Measurements from ENCODE around the gene RPL13.

Gene RPL13

DNA sequence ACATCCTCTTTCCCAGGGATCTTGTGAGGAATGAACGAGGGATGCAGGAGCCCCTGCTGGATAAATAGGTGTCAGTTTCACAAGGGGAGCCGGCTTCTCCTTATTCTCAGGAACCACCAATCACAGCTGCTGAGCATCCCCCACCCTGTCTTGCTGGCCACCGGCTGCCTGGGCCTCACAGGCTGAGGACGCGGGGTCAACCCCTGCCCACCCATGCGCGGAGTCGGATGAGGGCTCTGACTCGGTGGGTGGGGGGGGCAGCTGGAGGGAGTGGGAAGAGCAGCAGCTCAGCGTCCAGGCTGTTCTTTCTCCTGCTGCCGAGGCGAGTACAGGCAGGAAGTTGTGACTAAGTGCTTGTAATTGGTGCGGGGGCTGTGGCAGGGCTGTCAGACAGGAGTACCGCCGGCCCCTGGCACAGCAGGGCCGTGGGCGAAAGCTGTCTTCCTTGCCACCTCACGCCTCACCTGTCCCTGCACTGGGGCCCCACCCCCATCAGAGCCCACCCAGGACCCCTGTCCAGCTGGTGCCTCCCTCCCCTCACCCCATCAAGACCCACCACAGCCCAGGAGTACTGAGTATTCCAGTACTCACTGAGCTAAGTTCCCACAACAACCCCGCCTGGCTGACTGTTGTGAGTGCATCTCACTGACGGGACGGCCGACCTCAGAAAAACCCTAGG is 41.9 kb downstream of the RPL13 start:
- Histone ChIP-seq H3K79me2 (ENCODE audit: insufficient read depth, low read length) (no peaks in the 10 kb centered on the region), H3F3A (ENCODE audit: insufficient read depth) (no peaks in the 10 kb centered on the region), H3K4me2 (ENCODE audit: low read depth, low read length, poor library complexity, severe bottlenecking) (no peak overlapping the region), H3K9me3 (ENCODE audit: insufficient read depth, low read length) (no peaks in the 10 kb centered on the region), H2AFZ (ENCODE audit: low read depth, low read length, severe bottlenecking) (no peak overlapping the region), H3K27ac (ENCODE audit: low read depth, low read length) (no peak overlapping the region), H3K9me2 (replicated peaks; ENCODE audit: insufficient read depth, low read length) (no peaks in the 10 kb centered on the region), H3K9ac (ENCODE audit: low read length) (no peak overlapping the region), H3K4me3 (ENCODE audit: insufficient read depth, low read length, poor library complexity, severe bottlenecking) (no peak overlapping the region), H3K27me3 (ENCODE audit: low read length) (no peaks in the 10 kb centered on the region), H4K20me1 (ENCODE audit: low read depth, low read length) (no peaks in the 10 kb centered on the region), H3K36me3 (ENCODE audit: low read length) (no peaks in the 10 kb centered on the region)
- TF ChIP-seq, protein P1, sequence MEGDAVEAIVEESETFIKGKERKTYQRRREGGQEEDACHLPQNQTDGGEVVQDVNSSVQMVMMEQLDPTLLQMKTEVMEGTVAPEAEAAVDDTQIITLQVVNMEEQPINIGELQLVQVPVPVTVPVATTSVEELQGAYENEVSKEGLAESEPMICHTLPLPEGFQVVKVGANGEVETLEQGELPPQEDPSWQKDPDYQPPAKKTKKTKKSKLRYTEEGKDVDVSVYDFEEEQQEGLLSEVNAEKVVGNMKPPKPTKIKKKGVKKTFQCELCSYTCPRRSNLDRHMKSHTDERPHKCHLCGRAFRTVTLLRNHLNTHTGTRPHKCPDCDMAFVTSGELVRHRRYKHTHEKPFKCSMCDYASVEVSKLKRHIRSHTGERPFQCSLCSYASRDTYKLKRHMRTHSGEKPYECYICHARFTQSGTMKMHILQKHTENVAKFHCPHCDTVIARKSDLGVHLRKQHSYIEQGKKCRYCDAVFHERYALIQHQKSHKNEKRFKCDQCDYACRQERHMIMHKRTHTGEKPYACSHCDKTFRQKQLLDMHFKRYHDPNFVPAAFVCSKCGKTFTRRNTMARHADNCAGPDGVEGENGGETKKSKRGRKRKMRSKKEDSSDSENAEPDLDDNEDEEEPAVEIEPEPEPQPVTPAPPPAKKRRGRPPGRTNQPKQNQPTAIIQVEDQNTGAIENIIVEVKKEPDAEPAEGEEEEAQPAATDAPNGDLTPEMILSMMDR (IDR thresholded peaks at IDR 0.05; ENCODE audit: insufficient read depth, low read length, poor library complexity, severe bottlenecking): no peak
- no peak for TF ChIP-seq EZH2phosphoT487 (conservative IDR thresholded peaks at IDR 0.05; ENCODE audit: low read length)

DNA sequence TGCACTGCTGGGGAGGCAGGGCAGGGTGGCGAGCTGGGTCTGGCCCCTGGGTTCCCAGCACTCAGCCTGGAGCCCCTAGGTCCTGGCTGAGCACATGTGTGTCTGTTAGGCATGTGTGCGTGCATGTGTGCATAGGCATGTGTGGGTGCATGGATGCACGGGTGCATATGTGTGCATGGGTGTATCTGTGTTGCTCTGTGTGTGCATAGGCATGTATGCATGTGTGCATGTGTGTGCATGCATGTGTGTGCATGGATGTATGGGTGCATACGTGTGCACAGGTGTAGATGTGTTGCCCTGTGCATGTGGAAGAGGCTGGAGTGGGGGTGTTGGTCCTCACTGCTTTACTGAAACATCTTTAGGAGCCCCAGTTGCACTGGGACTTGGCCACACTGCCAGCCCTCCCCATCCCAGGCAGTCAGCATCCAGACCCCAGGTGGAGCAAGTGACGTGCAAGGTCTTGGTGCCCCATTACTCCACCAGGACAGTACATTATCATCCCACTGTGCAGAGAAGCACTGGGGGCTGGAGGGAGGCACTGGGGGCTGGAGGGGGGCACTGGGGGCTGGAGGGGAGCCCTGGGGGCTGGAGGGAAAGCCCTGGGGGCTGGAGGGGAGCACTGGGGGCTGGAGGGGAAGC is 42.6 kb downstream of the RPL13 start:
- H3K27me3 ChIP-seq (ENCODE audit: low read length): no peaks in the 10 kb centered on the region
- no peak overlapping the region for H3K4me2 ChIP-seq (ENCODE audit: low read depth, low read length, poor library complexity, severe bottlenecking)
- H2AFZ ChIP-seq (ENCODE audit: low read depth, low read length, severe bottlenecking): no peak overlapping the region
- H3K27ac ChIP-seq (ENCODE audit: low read depth, low read length): no peak overlapping the region
- no peak overlapping the region for H3K4me3 ChIP-seq (ENCODE audit: insufficient read depth, low read length, poor library complexity, severe bottlenecking)
- TF ChIP-seq, protein P1 (IDR thresholded peaks at IDR 0.05; ENCODE audit: insufficient read depth, low read length, poor library complexity, severe bottlenecking): no peak
- TF ChIP-seq EZH2phosphoT487 (conservative IDR thresholded peaks at IDR 0.05; ENCODE audit: low read length): no peak
- H3K79me2 ChIP-seq (ENCODE audit: insufficient read depth, low read length): no peaks in the 10 kb centered on the region
- H3K9me3 ChIP-seq (ENCODE audit: insufficient read depth, low read length): no peaks in the 10 kb centered on the region
- no peaks in the 10 kb centered on the region for H3K36me3 ChIP-seq (ENCODE audit: low read length)
- no peaks in the 10 kb centered on the region for H3F3A ChIP-seq (ENCODE audit: insufficient read depth)
- H4K20me1 ChIP-seq (ENCODE audit: low read depth, low read length): no peaks in the 10 kb centered on the region
- no peak overlapping the region for H3K9ac ChIP-seq (ENCODE audit: low read length)
- H3K9me2 ChIP-seq (replicated peaks; ENCODE audit: insufficient read depth, low read length): no peaks in the 10 kb centered on the region

DNA sequence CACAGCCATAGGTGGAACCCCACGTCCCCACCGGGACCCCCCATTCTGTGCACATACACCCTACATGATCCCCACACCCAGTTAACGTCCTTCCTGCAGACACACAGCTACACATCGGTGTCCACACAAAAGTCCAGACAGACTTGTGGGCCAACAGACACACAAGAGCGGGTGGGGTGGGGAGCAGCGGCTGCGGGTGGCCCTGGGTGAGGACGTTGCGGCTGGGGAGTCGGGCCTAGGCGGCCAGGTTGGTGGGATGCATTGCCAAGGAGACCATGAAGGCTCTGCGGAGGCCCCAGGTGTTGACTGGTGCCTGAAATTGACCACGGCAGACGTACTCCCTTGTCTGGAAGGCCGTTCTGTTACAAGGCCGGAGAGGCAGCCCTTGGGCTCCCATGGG is 44.3 kb downstream of the RPL13 start:
- H3K36me3 ChIP-seq (ENCODE audit: low read length): no peaks in the 10 kb centered on the region
- no peak overlapping the region for H3K4me3 ChIP-seq (ENCODE audit: insufficient read depth, low read length, poor library complexity, severe bottlenecking)
- no peak overlapping the region for H3K4me2 ChIP-seq (ENCODE audit: low read depth, low read length, poor library complexity, severe bottlenecking)
- H3F3A ChIP-seq (ENCODE audit: insufficient read depth): no peaks in the 10 kb centered on the region
- H3K27me3 ChIP-seq (ENCODE audit: low read length): no peaks in the 10 kb centered on the region
- no peaks in the 10 kb centered on the region for H3K9me3 ChIP-seq (ENCODE audit: insufficient read depth, low read length)
- H2AFZ ChIP-seq (ENCODE audit: low read depth, low read length, severe bottlenecking): no peak overlapping the region
- no peaks in the 10 kb centered on the region for H3K9me2 ChIP-seq (replicated peaks; ENCODE audit: insufficient read depth, low read length)
- H4K20me1 ChIP-seq (ENCODE audit: low read depth, low read length): no peaks in the 10 kb centered on the region
- no peaks in the 10 kb centered on the region for H3K79me2 ChIP-seq (ENCODE audit: insufficient read depth, low read length)
- no peak overlapping the region for H3K9ac ChIP-seq (ENCODE audit: low read length)
- no peak overlapping the region for H3K27ac ChIP-seq (ENCODE audit: low read depth, low read length)
- TF ChIP-seq EZH2phosphoT487 (conservative IDR thresholded peaks at IDR 0.05; ENCODE audit: low read length): no peak
- TF ChIP-seq, protein P1 (IDR thresholded peaks at IDR 0.05; ENCODE audit: insufficient read depth, low read length, poor library complexity, severe bottlenecking): no peak

Data from SU-DHL-6 (cell line).